Astrocyte of the hippocampus (primary cell): ENCODE data around the gene ZP1.
"Not testable (repeated sequence)": the region's sequence is repeated elsewhere in the genome, so short reads cannot be mapped to it uniquely, and the experiment has no call there.

Experiments used
- DNase-seq: peaks from one replicate; pipeline ENCODE4 v3.0.0; 2011; ENCODE audit warnings: low read depth, low spot score

Gene ZP1, protein sequence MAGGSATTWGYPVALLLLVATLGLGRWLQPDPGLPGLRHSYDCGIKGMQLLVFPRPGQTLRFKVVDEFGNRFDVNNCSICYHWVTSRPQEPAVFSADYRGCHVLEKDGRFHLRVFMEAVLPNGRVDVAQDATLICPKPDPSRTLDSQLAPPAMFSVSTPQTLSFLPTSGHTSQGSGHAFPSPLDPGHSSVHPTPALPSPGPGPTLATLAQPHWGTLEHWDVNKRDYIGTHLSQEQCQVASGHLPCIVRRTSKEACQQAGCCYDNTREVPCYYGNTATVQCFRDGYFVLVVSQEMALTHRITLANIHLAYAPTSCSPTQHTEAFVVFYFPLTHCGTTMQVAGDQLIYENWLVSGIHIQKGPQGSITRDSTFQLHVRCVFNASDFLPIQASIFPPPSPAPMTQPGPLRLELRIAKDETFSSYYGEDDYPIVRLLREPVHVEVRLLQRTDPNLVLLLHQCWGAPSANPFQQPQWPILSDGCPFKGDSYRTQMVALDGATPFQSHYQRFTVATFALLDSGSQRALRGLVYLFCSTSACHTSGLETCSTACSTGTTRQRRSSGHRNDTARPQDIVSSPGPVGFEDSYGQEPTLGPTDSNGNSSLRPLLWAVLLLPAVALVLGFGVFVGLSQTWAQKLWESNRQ

DNA sequence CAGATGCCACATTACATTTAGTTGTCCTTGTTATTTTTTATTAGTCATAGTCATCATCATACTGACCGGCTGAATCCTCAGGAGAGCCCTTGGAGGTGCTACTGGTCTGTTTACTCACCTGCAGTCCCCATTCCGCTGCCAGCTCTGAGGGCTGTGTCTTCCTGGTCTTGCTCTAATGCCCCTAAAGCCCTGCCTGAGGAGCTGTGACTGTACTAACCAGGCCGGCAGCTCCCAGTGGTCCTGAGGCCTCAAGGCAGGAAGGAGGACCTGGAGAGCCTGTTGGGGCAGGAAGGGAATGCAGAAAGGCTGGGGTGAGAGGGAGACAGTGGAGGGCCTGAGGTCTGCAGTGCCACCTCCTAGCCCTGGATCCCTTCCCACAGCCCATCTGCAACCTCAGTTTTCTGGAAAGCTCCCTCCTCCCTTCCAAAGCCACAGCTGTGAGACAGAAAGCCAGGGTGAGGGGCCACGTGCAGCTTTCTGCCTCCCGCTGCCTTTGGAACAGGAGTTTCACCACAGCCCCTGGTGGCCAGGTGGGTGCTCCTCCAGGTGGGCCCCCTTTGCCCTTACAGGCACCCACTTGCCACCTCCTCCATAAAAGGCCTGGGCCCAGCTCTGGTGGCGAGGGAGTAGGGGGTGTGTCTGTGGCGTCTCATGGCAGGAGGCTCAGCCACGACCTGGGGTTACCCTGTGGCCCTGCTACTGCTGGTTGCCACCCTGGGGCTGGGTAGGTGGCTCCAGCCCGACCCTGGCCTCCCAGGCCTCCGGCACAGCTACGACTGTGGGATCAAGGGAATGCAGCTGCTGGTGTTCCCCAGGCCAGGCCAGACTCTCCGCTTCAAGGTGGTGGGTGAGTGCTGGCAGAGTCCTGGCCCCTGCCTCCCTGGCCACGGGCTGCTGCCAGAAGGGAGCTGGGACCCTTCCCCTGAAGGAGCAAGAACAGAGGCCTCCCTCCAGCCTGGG lies at the start of gene ZP1:
ZP1 (plus strand) TSS at position 632 of the 960 bp plus-strand sequence; CDS start at position 652, 20 bp downstream.
- no peak for DNase-seq

GRCh38 chr11:60818057-60818456 lies 49.3 kb upstream of the ZP1 start:
- no peak for DNase-seq

GRCh38 chr11:60821827-60822599 lies 45.3 kb upstream of the ZP1 start:
- DNase-seq = no peak

DNA sequence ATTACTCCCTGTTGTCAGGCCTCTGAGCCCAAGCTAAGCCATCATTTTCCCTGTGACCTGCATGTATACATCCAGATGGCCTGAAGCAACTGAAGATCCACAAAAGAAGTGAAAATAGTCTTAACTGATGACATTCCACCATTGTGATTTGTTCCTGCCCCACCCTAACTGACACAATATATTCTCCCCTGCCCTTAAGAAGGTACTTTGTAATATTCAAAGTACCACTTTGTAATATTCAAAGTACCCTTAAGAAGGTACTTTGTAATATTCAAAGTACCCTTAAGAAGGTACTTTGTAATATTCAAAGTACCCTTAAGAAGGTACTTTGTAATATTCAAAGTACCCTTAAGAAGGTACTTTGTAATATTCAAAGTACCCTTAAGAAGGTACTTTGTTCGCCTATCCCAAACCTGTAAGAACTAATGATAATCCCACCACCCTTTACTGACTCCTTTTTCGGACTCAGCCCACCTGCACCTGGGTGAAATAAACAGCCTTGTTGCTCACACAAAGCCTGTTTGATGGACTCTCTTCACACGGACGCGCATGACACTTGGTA lies 43.5 kb upstream of the ZP1 start:
- not testable (repeated sequence) for DNase-seq

GRCh38 chr11:60825118-60825517 lies 42.2 kb upstream of the ZP1 start:
- no peak for DNase-seq

GRCh38 chr11:60825790-60826189 lies 41.6 kb upstream of the ZP1 start:
- DNase-seq = no peak

DNA sequence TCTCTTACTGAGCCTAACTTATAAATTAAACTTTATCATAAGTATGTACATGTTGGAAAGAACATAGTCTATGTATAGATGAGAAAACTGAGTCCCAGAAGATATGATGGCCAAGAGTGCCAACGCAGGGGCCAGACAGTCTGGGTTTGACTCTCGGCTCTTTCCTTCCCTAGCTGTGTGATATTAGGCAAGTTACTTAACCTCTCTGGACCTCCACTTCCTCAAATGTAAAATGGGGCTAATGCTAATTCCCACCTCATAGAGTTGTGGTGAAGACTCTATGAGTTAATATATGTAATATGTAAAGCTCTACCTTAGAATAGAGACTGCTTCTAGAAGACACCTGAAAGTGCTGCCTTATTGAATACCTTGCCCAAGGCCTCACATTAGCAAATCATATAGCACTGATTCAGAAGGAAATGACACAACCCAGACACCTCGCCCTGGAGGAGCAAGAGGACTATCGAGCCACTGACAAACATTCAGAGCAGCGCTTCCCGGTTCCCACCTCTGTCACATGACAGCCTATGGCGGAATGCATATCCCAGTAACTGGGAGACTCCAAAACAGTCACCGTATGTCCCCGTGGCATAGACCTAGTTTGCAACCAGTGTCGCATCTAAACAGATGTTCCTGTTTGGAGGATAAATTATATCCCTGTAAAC lies 36.7 kb upstream of the ZP1 start:
- DNase-seq = no peak

DNA sequence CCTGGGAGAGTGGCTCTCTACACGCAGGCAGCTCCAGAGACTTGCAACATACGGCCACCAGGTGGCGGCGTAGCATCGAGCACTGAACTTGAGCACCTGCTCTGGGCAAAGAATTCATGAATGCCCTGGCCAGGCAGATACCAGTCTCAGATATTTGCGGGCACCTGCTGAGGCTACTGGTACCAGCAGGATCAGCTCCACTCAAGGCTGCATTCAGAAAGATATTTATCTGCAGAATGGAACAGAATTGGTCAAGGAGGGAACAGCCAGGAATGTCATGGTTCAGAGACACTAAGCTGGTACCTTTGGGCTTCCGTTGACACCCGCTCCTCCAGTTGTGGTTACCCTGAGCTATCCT lies 36.2 kb upstream of the ZP1 start:
- peak; percentile 91 for DNase-seq

DNA sequence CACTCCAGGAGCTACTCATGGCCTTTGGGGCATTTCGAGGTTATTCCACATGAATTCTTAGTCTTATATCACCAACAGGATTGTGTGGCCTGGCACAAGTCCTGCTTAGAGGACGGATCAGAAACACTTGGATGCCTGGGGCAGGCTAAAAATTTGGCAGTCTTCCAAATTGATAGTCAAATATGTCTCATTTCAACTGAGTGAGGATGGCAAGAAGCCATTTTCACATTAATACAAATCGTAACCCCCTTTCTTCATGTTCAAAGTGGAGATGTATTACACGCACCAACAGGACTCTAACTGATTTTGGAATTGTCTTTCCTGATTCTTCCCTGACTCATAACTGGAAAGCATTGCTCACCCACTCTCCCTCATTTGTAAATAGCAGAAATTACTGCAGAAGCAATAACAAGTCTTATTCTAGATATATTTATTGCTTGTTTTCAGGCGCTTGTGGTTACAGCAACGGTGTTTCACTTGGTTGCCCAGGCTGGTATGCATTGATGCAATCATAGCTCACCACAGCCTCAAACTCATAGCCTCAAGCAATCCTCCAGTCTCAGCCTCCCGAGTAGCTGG lies 35.8 kb upstream of the ZP1 start:
- DNase-seq = peak; percentile 49

- DNase-seq = no peak
Observed at GRCh38 chr11:60834742-60835533, 32.4 kb upstream of the ZP1 start.

- no peak for DNase-seq
Observed at GRCh38 chr11:60835534-60835846, 31.9 kb upstream of the ZP1 start.

- no peak for DNase-seq
Observed at GRCh38 chr11:60836866-60837515, 30.4 kb upstream of the ZP1 start.

- DNase-seq = no peak
Observed at GRCh38 chr11:60838132-60838531, 29.2 kb upstream of the ZP1 start.

DNA sequence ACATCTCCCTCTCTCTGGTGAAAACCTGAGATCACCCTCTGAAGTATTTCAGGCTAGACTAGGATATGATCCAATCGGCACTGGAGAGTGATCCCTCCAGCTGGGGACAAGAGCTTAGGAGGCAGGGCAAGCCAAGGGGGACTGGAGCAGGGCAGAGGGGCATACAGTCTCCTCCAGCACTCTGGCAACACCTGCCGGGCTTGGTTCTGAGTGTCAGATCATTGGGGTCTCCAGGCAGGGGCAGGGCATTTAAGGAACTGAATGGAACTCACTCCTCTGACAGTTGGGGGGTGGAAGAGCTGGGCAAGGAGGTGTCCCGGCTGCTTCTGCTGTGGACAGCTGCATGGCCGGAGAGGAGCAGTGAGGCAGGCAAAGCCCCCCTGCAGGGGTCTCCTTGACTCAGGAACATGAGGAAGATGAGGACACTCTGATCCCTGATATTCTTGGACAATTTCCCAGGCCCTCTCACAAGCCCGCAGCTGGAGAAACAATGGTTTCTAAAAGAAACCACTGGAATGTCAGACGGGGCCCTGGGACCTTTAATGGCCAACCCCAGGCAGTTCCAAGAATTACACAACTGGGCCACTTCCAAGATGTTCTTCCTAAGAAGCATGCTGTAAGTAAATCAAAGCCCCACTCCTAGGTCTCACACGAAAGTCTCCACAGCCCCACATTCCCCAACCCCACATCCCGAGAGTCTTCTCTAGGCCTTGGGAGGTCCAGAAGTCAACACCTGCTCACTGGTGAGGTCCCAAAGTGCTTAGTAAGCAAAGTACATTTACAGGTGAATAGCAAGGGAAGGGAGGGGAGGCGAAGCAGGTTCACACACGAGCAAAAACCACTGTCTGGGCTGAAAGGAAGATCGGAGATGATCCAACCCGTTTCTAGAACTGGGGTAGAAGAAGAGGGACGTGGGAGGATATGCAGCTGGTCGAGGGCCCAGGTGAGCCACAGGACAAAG lies 26.6 kb upstream of the ZP1 start:
- peak; percentile 95 for DNase-seq

- DNase-seq = peak; percentile 99
Observed at GRCh38 chr11:60841797-60842667, 25.3 kb upstream of the ZP1 start, which contains the start of gene CCDC86. Gene CCDC86 (plus strand): TSS chr11:60842113. CDS start chr11:60842125, 12 bp downstream.
